Left kidney (tissue), 2 donors: ENCODE data around the gene ARHGAP18. TPM values are rescaled to one million over a fixed set of nuclear protein-coding genes. Genes with fewer than 3 reads are reported as not detected.

ENCODE experiments used
- DNase-seq: peaks from one replicate; pipeline ENCODE4 v3.0.0-alpha.2; 2013
- polyA plus RNA-seq: library from polyadenylated mRNA; unstranded; fragments of 120-200 nt; gene quantifications from one replicate; pipeline ENCODE4 v1.2.1, GENCODE V29; 2013; ENCODE audit not compliant: insufficient read length

ARHGAP18 gene
- polyA plus RNA-seq, 1 donor: 38.5 TPM

DNA sequence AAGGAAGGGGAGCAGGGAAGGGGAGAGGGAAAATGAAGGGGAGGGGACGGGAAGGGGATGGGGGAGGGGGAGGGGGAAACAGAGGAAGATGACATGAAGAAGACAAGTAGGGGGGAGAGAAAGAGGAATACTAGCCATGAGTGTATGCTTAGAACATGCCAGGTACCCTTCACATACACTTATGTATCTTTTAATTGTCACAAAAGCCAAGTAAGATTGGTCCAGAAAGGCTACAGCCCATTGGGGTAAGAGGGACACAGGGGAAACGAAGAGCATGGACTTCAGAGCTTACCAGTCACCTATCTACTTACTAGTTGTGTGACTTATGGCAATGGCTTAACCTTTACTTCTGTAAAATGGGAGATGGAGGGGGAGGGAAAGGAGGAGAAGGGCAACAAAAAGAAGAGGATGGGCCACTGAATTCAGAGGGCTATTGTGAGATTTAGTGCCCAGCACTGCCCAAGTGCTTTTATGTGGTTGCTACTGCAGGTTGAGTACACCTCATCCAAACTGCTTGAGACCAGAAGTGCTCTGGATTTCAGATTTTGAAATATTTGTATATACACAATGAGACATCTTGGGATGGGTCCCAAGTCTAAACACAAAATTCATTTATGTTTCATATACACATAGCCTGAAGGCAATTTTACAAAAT is 90.3 kb downstream of the ARHGAP18 start:
- no peak for DNase-seq

DNA sequence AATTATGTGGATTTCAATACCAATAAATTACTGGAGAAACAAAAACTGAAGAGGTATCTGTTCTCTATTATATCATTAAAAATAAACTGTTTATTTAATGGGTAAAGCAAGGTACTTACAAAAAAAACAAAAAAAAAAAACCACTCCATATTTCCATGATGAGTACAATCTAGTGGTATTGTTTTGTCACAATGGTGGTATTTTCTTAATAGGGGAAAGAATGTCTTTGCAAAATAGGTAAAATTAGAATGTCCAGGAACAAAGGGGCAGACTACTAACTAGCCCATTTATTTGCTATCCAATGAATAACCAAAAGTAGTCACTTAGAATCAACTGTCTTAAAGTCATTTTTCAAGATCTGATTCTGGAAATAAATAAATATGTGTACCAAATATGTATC is 92.0 kb downstream of the ARHGAP18 start:
- DNase-seq: no peak

DNA sequence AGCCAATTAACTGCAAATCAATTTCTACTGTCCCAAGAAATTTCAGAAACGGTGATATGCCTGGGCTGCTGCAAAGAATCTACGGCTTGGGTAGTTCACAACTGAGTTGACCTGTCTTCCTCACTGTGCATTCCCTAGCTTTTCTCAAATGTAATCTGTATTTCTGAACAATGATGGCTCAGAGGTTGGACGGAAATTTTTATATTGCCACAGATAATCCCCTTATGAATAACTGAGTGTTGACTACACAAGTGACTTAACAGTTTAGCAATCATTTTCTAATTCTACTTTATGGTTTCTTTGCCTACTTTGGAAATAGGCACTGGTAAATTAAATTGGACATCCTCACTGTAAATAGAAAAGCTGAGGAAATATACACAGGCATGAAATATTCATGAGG is 94.5 kb downstream of the ARHGAP18 start:
- no peak for DNase-seq

DNA sequence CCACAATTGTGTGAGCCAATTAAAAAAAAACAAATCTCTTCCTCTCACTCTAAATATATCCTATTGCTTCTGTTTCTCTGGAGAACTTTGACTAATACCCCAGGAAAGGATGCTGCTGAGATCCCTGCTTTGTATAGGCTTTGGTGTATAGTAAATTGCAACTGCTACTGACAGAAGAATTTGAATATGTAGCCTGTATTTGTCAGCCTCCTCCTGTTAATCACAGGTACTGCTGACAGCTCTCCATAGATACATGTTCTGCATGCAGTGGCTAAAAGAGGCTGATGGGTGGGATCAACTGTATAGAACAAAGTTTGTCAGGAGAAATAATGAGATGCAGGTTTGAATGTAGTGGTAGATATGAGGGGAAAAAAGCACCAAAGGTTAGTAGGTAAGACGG is 95.0 kb downstream of the ARHGAP18 start:
- no peak for DNase-seq

DNA sequence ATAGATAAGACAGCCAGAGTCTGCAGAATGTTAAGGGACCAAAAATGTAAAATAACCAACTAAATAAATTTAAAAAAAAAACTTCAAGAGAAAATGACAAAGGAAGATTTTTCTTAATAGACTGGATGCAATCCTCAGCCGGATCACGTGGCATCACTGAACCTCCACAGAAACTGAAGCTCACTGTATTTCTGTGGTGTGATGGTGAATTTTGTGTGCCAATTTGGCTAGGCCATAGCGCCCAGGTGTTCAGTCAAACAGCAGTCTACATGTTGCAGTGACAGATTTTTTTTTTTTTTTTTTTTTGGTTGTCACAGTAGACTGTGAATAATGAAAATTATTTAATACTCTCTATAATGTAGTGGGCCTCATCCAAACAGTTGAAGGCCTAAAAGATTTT is 95.5 kb downstream of the ARHGAP18 start:
- DNase-seq: no peak

DNA sequence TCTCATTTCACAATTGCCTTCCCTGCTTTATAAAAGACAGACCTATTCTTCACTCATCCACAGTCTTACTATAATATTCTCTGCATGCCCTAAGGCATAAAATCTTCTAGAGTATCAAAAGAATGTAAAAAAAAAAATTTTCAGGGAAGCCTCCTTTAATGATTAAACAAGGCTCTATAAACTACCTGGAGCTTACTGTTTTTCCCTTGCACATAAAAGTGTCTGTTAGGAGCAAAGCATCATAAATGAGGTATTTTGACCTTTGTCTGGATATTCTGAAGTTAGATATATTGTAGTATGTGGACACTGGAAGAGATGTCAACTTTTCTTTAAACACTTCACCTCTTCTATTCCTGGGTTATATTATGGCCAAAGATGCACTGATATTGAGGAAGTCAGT is 97.5 kb downstream of the ARHGAP18 start:
- DNase-seq: no peak

DNA sequence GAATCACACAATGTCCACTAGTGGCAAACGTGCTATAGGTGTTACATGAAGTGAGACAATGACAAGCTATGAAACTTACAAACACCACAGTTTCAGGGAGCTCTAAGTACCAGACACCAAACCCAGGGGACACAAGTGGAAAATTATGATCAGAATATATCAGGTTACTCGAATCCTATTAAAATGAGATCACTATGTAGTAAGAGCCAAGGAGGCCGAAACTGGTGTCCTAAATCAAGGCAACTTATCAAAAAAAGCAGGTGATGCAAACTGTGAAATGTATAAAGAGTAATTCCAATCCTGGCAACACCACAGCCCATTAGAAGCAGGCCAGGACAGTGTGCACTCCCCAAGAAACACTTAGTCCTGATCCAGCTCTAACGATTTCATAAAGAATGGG is 100.3 kb downstream of the ARHGAP18 start:
- DNase-seq: no peak

DNA sequence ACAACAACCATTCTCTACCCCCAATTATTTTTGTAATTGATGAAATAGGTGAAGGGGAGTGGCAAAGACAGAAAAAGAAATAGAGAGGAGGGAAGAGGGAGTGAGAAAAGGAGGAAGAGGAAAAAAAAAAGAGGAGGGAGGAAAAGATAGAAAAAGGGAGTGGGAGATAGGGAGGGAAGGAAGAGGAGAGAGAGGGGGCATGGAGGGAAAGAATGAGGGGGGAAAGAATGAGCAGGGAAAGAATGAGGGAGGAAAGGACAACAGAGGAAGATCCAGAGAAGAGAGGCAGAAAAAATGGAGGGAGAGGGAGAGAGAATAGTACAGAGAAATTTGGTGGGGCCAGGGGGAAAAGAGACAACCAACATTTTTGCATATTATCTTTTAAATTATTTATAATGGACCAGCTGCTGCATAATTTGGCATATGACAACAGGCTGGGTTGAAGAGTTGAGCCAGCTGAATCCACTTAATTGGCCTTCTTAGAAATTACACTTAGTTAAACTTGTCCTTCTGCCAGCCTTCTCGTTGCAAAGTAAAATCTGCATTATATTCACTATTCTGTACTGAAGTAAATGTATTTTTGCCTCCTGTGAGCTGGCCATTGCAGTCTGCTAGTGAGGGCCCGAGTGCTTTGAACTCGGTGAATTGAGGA is 101.0 kb downstream of the ARHGAP18 start:
- DNase-seq: no peak

DNA sequence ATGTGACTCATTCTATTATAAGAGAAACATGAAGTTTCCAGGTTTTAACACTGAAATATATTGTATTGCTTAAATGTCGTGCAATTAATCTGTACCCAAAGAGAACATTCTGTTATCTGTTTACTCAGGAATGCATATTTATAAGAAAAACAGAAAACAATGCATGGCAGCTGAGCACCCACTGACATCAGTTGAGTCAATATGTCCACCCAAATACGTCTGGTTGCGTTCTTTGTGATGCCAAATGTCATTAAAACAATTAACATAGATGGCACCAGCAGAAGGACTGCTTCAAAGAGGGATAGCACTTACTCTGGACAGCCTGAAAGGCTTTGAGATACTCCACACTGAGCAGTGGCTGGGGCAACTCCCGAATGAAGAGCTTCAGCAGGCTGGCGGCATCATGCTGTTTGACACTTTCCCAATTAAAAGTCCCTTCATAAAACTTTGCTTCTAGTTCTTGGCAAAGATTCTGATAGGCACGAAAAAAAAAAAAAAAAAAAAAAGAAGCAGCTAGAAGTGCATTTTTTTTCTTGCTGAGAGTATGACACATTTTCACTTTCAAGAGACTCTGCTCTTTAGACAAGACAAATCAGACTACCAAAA is 102.3 kb downstream of the ARHGAP18 start:
- no peak for DNase-seq

DNA sequence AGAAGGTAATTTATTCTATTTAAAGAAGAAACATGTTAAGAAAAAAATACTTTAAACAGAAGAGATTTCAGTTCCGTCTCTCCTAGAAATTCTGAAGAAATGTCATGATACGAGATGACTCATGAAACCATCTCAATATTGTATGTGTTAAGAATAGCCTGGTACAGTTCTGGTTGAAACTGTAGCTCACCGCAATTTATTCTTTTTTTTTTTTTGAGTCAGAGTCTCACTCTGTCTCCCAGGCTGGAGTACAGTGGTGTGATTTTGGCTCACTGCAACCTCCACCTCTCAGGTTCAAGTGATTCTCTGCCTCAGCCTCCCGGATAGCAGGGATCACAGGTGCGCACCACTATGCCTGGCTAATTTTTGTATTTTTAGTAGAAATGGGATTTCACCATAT is 103.3 kb downstream of the ARHGAP18 start:
- DNase-seq: no peak

DNA sequence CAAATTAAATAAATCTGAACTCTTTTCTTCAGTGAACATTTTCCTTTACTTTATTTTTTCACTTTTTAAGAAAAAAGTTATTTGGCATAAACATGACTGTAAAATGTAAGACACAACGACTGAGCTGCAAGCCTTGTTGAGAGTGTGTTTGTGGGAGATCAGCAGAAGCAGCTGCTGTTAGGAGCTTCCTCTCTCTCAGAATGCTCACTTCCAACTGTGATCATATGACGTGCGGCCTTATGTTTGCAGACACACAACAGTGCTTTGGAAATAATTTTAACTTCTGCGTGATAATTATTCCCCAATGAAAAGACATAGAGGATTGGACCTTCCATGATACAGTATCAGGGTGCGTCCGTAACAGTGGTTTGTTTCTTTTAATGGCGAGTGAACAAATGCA is 104.0 kb downstream of the ARHGAP18 start:
- DNase-seq: no peak

DNA sequence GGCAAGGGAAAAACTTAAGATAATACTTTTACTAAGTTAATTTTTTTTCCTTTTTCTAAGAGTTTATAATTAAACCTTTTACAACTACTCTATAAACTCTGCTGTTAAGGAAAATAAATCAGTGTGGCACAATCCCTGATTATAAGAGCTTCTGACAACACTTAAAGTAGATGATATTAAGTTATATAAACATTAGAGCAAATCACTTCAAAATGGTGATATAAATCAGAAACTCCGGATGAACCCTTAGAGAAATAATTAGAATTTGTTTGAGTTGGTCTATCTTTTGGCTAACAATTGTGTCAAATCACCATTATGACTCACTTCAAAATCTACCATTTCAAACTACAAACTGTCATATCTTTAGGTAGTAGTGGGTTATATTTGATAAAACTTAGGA is 104.9 kb downstream of the ARHGAP18 start:
- no peak for DNase-seq

DNA sequence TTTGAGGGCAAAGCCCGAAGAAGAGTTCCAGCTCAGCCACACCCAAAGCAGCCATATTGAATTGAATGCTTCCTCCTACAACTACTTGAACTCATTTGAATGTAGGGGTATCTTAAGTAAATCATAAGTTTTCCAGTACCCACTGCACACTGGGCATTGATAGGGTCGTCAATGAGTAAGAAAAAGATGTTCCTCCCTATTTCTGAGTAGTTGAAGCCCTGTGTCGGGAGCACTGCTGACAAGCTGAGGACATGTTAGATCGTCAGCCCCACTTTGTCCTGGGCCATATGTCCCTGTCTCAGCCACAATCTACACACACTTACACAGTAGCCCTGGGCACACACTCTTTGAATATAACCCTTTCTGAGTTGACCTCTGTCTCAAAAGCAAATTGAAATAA is 105.7 kb downstream of the ARHGAP18 start:
- no peak for DNase-seq

DNA sequence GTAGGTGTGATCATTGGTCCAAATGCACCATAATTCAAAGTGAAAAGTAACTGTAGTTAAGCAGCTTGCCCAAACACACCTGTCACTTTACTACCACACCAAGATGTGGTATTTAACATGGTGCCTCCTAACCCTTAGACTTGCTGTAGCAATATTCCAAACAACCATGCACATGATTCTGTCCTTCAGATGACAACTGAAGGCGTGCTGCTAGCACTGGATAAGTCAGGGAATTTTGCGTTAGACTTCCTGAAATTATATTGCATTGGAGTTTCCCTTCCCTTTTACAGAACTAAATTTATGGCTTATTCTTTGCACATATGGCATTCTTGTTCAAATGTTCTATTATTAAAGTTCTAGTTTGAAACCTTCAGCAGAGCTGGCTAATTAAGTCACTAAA is 106.2 kb downstream of the ARHGAP18 start:
- DNase-seq: no peak

DNA sequence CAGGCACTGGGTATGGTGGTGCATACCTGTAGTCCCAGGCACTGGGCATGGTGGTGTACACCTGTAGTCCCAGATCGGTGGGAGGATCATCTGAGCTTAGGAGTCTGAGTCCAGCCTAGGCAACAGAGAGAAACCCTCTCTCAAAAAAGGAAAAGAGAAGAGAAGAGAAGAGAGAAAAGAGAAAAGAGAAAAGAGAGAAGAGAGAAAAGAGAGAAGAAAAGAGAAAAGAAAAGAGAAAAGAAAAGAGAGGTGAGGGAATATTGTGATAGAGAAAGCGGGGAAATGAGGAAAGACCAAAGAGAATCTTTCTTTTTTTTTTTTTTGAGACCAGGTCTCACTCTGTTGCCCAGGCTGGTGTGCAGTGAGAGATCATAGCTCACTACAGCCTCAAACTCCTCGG is 108.7 kb downstream of the ARHGAP18 start:
- no peak for DNase-seq

DNA sequence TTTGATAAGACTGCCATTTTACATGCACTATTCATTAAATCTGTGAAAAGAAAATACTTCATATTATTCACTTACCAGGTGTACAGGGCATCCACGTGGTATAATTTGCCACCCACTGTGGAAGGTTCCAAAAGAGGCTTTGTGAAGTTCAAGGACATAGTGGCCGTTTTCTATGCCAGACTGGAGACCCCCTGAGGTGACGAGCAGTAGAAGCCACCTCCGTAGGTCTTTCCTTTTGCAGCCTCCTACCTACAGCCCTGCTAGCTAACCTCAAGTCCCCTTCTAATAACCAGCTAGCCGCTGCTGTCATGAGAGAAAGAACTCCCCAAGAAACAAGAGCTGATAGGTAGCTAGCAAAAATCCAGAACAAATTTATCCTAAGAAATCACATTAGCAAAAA is 110.5 kb downstream of the ARHGAP18 start:
- DNase-seq: no peak

DNA sequence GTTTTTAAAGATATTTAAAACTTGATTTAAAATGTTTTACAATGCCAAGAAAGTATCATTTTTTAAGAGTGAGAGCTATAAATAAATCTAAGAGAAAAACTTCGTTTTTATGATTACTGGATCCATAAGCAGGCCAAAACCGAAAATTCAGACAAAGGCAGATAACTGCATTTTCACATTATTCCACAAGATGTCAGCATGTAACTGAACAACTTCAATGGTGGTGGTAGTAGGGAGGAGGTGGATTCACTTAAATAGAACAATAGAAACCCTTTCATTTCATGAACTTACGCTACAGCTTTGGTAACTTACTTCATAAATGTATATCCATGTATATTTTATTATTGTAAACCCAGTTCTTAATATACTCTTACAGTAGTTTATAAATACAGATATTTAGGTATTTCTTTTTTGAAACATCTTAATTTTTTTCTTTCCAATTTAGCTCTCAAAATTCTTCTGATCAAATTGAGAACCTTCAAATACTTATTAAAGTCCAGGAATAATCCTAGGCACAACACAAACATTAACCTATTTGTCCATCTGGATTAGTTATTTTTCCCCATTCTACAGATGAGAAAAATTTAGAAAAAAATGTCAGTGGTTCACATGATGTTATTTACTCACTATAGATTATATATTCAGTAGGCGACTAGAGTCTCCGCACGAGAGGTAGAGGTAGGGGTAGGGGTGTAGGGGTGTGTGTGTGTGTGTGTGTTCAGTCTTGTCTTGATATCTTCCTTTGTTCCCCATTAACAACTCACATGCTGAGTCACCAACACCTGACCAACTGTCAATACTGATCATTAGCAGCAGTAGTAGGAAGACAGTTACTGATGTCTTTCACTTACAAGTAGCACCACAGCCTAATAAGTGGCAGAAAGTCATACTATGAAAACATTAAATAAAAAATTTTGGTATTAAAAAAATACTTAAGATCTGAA is 111.5 kb downstream of the ARHGAP18 start:
- peak; percentile 74 for DNase-seq

DNA sequence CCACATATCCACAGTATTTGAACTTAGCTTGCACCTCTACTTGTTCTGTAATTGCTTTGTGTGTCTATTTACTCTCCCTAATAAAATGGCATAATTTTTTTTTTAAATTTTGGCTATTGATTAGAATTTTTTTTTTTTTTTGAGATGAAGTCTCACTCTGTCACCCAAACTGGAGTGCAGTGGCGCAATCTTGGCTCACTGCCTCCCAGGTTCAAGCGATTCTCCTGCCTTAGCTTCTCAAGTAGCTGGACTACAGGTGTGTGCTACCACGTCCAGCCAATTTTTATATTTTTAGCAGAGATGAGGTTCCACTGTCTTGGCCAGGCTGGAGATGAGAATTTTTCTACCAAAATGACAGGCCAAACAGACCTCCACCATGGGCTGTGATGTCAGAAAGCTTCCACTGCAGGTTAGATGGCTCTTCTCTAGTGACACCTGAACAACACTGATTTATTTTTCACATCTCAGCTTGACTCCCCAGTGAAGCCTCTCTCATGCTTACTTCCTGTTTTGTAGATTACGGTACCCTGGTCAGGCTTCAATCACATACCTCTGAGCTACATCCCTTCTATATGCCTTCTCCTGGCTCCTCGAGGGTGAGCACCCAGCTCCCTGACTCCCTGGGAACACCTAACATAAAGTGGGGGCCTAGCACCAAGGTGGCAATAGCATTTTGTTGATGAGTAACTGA is 112.8 kb downstream of the ARHGAP18 start:
- no peak for DNase-seq

DNA sequence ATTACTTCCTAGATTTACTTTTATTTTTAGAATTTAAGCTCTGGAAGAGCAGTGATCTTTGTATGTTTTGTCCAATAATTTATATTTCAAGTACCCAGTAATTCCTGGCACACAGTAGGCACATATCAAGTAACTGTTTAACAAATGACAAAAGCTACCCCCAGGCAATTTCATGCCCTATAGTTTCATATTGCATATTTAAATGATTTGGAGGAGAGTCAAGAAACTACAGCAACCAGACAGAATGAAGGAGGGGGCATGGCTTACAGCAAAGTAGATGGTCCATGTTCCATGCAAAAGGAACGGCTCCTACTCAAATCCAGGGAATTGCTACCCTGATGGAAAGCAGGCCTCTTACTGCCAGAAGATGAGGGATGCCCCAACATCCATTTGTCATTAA is 113.5 kb downstream of the ARHGAP18 start:
- DNase-seq: no peak

DNA sequence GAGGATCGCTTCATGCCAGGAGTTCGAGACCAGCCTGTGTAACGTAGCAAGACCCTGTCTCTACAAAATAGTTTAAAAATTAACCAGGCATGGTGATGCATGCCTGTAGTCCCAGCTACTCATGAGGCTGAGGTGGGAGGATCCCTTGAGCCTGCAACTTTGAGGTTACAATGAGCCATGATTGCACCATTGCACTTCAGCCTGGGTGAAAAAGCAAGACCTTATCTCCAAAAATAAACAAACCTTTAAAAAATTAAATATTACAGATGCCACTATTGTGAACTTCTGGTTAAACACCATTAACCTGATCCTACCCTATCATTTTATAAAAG is 116.8 kb downstream of the ARHGAP18 start:
- no peak for DNase-seq

DNA sequence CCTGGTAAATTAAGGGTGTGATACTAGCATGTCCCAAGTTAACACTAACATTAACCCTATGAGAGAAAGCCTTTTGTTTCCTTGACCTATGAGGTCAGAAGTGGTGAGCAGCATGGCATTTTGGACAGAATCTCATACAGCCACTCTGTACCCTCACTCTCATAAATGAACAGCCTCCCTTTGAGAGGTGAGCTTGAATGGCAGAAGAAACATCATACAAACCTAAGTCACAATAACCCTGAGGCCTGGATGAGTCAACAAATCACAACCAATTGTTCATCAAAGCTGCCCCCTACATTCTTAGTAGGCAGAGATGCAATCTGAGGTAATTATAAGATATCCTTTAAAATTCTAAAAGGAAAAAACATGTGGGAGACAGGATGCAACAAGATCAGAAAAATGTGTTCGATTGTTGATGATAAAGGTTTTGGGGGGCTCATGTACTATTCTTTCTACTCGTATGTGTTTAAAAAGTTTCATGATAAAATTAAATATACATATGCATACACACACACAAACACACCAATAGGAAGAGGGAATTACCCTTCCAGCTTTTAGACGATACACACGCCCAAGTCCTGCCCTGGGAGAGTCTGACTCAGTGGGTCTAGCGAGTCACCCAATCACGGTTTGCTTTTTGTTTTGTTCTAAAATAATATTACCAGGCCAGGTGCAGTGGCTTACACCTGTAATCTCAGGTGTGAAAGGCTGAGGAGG is 117.3 kb downstream of the ARHGAP18 start:
- DNase-seq: no peak
